B cell (primary cell): ENCODE measurements around the gene PLEKHA7. TPM values are rescaled to one million over a fixed set of nuclear protein-coding genes. Genes with fewer than 3 reads are reported as not detected.

ENCODE experiments used
- ATAC-seq: fragments of 200-7000 bp; cut with Tn5 transposase; one replicate; pipeline ENCODE4 v1.10.0; 2021; ENCODE audit warnings: low read depth, mild to moderate bottlenecking, moderate number of reproducible peaks, moderate library complexity
- CTCF ChIA-PET: fragments of 350-600 bp; sonication (Branson Sonifier 250); formaldehyde crosslinking; loops from one replicate; lab custom pipeline; 2021; ENCODE audit warnings: antibody characterized with exemption, inconsistent platforms; lab: Charles Lee
- POLR2A ChIA-PET: fragments of 350-600 bp; sonication (Branson Sonifier 250); formaldehyde crosslinking; loops from one replicate; lab custom pipeline; 2021; ENCODE audit warnings: antibody characterized with exemption; lab: Charles Lee
- DNase-seq: peaks from one replicate; pipeline ENCODE4 v3.0.0; 2013
- H2AFZ ChIP-seq: 2 replicates; pipeline ENCODE4 v1.6.1; 2012; ENCODE audit warnings: mild to moderate bottlenecking, low read depth, low read length; ENCODE audit not compliant: insufficient read depth, poor library complexity, severe bottlenecking
- H3K27ac ChIP-seq, 2 donors: 1 replicate in 1 of 2; 2 replicates in 1 of 2; pipeline ENCODE4 v1.5.1; 2012 to 2013; ENCODE audit warnings: low read length in 2 of 2, mild to moderate bottlenecking in 2 of 2, moderate library complexity in 1 of 2
- H3K27me3 ChIP-seq, 4 experiments: fragments of 200-600 bp in 1 of 4; sonication (generic) in 1 of 4; replicated peaks in 1 of 4; 1 replicate in 2 of 4; 2 replicates in 2 of 4; pipeline versions ENCODE4 v1.6.1 to v1.7.0; 2013 to 2016; ENCODE audit warnings: low read length in 3 of 4, mild to moderate bottlenecking in 2 of 4, mixed read lengths in 1 of 4, moderate library complexity in 1 of 4; ENCODE audit not compliant: insufficient read depth in 4 of 4, control insufficient read depth in 3 of 4; ENCODE audit errors: control extremely low read depth in 1 of 4
- H3K36me3 ChIP-seq, 2 experiments: replicated peaks in 1 of 2; 1 replicate in 1 of 2; 2 replicates in 1 of 2; pipeline versions ENCODE4 v1.6.1 to v1.7.1; 2013; ENCODE audit warnings: low read length in 1 of 2; ENCODE audit not compliant: insufficient read depth in 2 of 2, control insufficient read depth in 1 of 2; ENCODE audit errors: control extremely low read depth in 1 of 2, extremely low read depth in 1 of 2
- H3K4me1 ChIP-seq, 2 donors: fragments of 200-600 bp in 1 of 2; sonication (generic) in 1 of 2; 1 replicate in 1 of 2; 2 replicates in 1 of 2; pipeline versions ENCODE4 v1.5.1 to v1.6.1; 2013 to 2017; ENCODE audit warnings: low read length in 2 of 2; ENCODE audit not compliant: control insufficient read depth in 2 of 2, insufficient read depth in 2 of 2
- H3K4me2 ChIP-seq: replicated peaks from 2 replicates; pipeline ENCODE3; 2012; ENCODE audit warnings: mild to moderate bottlenecking, low read depth, low read length; ENCODE audit not compliant: poor library complexity, severe bottlenecking
- H3K4me3 ChIP-seq, 5 experiments: fragments of 200-600 bp in 1 of 5; sonication (generic) in 1 of 5; 1 replicate in 3 of 5; 2 replicates in 2 of 5; pipeline versions ENCODE4 v1.5.1 to v1.7.0; 2011 to 2016; ENCODE audit warnings: low read length in 4 of 5, mild to moderate bottlenecking in 4 of 5, low read depth in 2 of 5, control low read depth in 1 of 5, moderate library complexity in 1 of 5; ENCODE audit not compliant: insufficient read depth in 1 of 5; ENCODE audit errors: control extremely low read depth in 1 of 5, extremely low read depth in 1 of 5
- H3K79me2 ChIP-seq: fragments of 200-600 bp; sonication (generic); one replicate; pipeline ENCODE4 v1.6.0; 2016; ENCODE audit warnings: low read length; ENCODE audit not compliant: control insufficient read depth, insufficient read depth
- H3K9ac ChIP-seq: fragments of 200-600 bp; sonication (generic); 2 replicates; pipeline ENCODE4 v1.6.1; 2017; ENCODE audit warnings: mild to moderate bottlenecking, low read length, moderate library complexity
- H3K9me3 ChIP-seq, 3 donors: one replicate each; pipeline versions ENCODE4 v1.6.1 to v1.7.1; 2013; ENCODE audit warnings: low read length in 2 of 3; ENCODE audit not compliant: control insufficient read depth in 2 of 3, insufficient read depth in 1 of 3; ENCODE audit errors: control extremely low read depth in 1 of 3
- H4K20me1 ChIP-seq: 2 replicates; pipeline ENCODE4 v1.6.0; 2012; ENCODE audit warnings: mild to moderate bottlenecking, low read length; ENCODE audit not compliant: insufficient read depth, control insufficient read depth, poor library complexity, severe bottlenecking
- H3K27ac Mint-ChIP-seq: one replicate; pipeline ENCODE4 v1.8.0; 2021; ENCODE audit warnings: mixed read lengths
- H3K27me3 Mint-ChIP-seq: one replicate; pipeline ENCODE4 v1.8.0; 2021; ENCODE audit warnings: mixed read lengths
- H3K4me1 Mint-ChIP-seq: one replicate; pipeline ENCODE4 v1.8.0; 2021; ENCODE audit warnings: mixed read lengths
- H3K4me3 Mint-ChIP-seq: one replicate; pipeline ENCODE4 v1.8.0; 2021; ENCODE audit warnings: mixed read lengths
- H3K9me3 Mint-ChIP-seq: one replicate; pipeline ENCODE4 v1.8.0; 2022; ENCODE audit warnings: mixed read lengths; ENCODE audit not compliant: insufficient read depth
- EZH2 ChIP-seq: IDR thresholded peaks from 2 replicates; pipeline ENCODE4 v1.6.1; 2012; ENCODE audit warnings: borderline replicate concordance, low read depth, mild to moderate bottlenecking, moderate library complexity, low read length; ENCODE audit not compliant: insufficient read depth, poor library complexity, severe bottlenecking
- WGBS: methylation state at CpG from one replicate; pipeline ENCODE4 v1.1.5; 2013; ENCODE audit warnings: missing lambda C conversion rate; ENCODE audit not compliant: insufficient coverage; 5-methylcytosine and 5-hydroxymethylcytosine counted together
- intact Hi-C: fragments of 100-400 bp; cut with micrococcal nuclease; formaldehyde crosslinking; loops from one replicate; pipeline ENCODE4 v1.10.0; 2022
- polyA plus RNA-seq: library from polyadenylated mRNA; depleted of rRNA; stranded (reverse); fragments of >200 nt; gene quantifications from 2 replicates; pipeline ENCODE4 v1.2.3, GENCODE V29; 2012
- total RNA-seq, 2 donors: library from RNA; stranded (reverse); fragments of 120-200 nt in 1 of 2; gene quantifications; 1 replicate in 1 of 2; 2 replicates in 1 of 2; pipeline versions ENCODE4 v1.2.3 to v1.2.4, GENCODE V29; 2013 to 2022
- TF ChIP-seq, protein P1 (sequence below): fragments of 200-600 bp; IDR thresholded peaks from one replicate; pipeline ENCODE4 v1.8.0; 2022; ENCODE audit warnings: antibody characterized with exemption, mild to moderate bottlenecking

PLEKHA7 gene
- total and polyA plus RNA-seq, 2 donors (not counting 1 experiment from before 2014, with no cell fraction given) = 1.7 to 8.2 TPM

DNA sequence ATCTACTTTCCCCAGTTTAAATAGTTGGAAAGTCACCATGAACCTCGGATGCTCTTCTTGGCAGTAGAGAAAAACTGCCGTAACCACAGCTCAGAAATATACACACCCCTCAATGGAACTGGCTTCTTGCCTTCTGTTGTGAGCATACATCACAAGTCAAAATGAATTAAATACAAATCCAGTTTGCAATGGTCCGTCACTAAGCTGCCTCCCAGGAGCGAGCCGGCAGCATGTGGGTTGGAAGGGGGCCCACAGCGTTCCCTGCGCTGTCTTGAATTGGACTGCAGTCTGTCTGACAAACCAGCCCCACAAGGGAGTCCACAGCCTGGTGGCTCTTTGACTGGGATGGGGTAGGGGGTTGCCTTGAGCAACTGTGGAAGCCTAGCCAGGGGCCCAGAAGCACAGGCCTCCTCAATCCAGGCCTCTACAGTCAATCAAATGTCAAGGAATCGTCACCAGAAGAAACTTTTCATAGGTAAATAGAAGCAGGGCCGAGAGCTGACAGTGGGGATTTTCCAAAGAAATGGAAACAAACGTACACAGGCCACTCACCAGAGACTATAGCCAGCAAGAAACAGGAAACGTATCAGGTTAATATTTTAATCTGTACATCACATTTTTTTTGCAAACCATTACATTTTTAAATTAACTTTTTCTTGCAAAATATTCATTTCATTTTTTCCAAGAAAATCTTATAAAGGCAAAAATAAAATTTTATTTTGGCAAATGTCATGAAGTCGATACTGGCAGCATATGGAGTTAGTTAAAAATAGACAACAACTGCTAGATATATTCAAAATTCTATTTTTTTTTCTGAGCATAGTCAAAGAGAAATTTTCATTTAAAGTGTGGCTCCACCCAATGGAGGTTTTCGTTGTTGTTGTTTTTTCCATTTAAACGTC lies 237.3 kb downstream of the PLEKHA7 start:
- Histone ChIP-seq H3K9ac (no peak overlapping the region), H3K36me3 (no peaks in the 10 kb centered on the region), H4K20me1 (no peaks in the 10 kb centered on the region), H3K27ac (no peak overlapping the region), H3K4me3 (no peak overlapping the region), H2AFZ (no peak overlapping the region), H3K9me3 (no peaks in the 10 kb centered on the region), H3K79me2 (no peaks in the 10 kb centered on the region), H3K4me2 (no peak overlapping the region), H3K27me3 (no peaks in the 10 kb centered on the region), H3K4me1 (no peaks in the 10 kb centered on the region)
- no peak overlapping the region for H3K27ac Mint-ChIP-seq
- intact Hi-C loops = no loop called here
- ATAC-seq (no peak), DNase-seq (no peak)
- no peaks in the 10 kb centered on the region for H3K9me3 Mint-ChIP-seq
- CTCF ChIA-PET = no interaction called here
- 86% methylated on average over 10 of the region's 14 CpGs for WGBS
- no peak overlapping the region for H3K4me3 Mint-ChIP-seq
- TF ChIP-seq, protein P1, sequence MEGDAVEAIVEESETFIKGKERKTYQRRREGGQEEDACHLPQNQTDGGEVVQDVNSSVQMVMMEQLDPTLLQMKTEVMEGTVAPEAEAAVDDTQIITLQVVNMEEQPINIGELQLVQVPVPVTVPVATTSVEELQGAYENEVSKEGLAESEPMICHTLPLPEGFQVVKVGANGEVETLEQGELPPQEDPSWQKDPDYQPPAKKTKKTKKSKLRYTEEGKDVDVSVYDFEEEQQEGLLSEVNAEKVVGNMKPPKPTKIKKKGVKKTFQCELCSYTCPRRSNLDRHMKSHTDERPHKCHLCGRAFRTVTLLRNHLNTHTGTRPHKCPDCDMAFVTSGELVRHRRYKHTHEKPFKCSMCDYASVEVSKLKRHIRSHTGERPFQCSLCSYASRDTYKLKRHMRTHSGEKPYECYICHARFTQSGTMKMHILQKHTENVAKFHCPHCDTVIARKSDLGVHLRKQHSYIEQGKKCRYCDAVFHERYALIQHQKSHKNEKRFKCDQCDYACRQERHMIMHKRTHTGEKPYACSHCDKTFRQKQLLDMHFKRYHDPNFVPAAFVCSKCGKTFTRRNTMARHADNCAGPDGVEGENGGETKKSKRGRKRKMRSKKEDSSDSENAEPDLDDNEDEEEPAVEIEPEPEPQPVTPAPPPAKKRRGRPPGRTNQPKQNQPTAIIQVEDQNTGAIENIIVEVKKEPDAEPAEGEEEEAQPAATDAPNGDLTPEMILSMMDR = no peak
- no peak for TF ChIP-seq EZH2
- POLR2A ChIA-PET = no interaction called here
- no peaks in the 10 kb centered on the region for H3K4me1 Mint-ChIP-seq
- peaks cover 2% of the 10 kb centered on the region for H3K27me3 Mint-ChIP-seq

DNA sequence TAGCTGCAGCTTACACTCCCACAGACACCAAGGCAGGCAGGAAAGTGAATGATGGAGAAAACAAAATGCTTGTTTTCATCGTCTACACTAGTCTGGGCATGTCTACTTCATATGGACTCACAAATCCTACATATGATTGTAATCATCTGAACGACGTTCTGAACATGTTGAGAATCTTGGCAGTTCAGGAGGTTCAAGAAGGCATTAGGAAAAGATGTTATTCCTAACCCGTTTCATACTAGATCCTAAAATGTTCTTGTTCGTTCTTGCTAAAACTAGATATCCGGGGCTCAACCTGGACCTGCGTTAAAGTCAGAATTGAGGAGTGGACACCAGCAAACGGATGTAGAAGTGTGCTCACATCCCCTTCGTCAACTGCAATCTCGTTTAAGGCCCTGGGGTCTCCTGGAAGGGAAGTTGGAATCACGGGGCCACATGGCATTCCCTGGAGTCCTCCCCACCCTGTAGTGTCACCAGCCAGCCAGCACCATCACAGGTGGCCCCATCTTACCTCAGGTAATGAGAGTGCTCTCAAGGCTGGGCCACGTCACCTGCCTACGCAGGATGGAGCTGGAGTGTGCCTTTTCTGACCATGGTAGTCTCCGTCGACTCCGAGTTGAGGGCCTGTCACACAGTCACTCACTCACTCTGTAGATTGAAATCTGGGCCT lies 238.5 kb downstream of the PLEKHA7 start:
- CTCF ChIA-PET = no interaction called here
- Histone ChIP-seq H3K9ac (no peak overlapping the region), H3K36me3 (no peaks in the 10 kb centered on the region), H3K9me3 (no peaks in the 10 kb centered on the region), H3K79me2 (no peaks in the 10 kb centered on the region), H4K20me1 (no peaks in the 10 kb centered on the region), H3K4me1 (no peaks in the 10 kb centered on the region), H3K4me3 (no peak overlapping the region), H2AFZ (no peak overlapping the region), H3K27ac (no peak overlapping the region), H3K4me2 (no peak overlapping the region), H3K27me3 (no peaks in the 10 kb centered on the region)
- 88% methylated on average over 13 of the region's 16 CpGs for WGBS
- POLR2A ChIA-PET = no interaction called here
- H3K27ac Mint-ChIP-seq = no peak overlapping the region
- H3K9me3 Mint-ChIP-seq = no peaks in the 10 kb centered on the region
- intact Hi-C loops = no loop called here
- peaks cover 2% of the 10 kb centered on the region for H3K27me3 Mint-ChIP-seq
- no peak for DNase-seq
- no peak overlapping the region for H3K4me3 Mint-ChIP-seq
- H3K4me1 Mint-ChIP-seq = no peaks in the 10 kb centered on the region
- TF ChIP-seq, protein P1 = no peak
- TF ChIP-seq EZH2 = no peak
- ATAC-seq = no peak
